IPS-20b (cell line): ENCODE data around the gene PDPR.
"Not testable (repeated sequence)": the region's sequence is repeated elsewhere in the genome, so short reads cannot be mapped to it uniquely, and the experiment has no call there.

Source experiments
- H3K27ac ChIP-seq: one replicate; pipeline ENCODE4 v1.5.1; 2013; ENCODE audit warnings: low read length
- H3K27me3 ChIP-seq: 2 replicates; pipeline ENCODE4 v1.6.1; 2013; ENCODE audit warnings: mild to moderate bottlenecking, low read length, inconsistent platforms; ENCODE audit not compliant: insufficient read depth
- H3K36me3 ChIP-seq: 2 replicates; pipeline ENCODE4 v1.6.1; 2013; ENCODE audit warnings: low read depth, mild to moderate bottlenecking, inconsistent platforms, low read length, moderate library complexity; ENCODE audit not compliant: insufficient read depth
- H3K4me1 ChIP-seq: 2 replicates; pipeline ENCODE4 v1.6.1; 2013; ENCODE audit warnings: mild to moderate bottlenecking, control low read depth, inconsistent platforms, low read length, moderate library complexity; ENCODE audit not compliant: insufficient read depth
- H3K4me3 ChIP-seq: 2 replicates; pipeline ENCODE4 v1.5.1; 2013; ENCODE audit warnings: mild to moderate bottlenecking, low read length, inconsistent platforms
- H3K9ac ChIP-seq: 2 replicates; pipeline ENCODE4 v1.6.1; 2013; ENCODE audit warnings: low read depth, mild to moderate bottlenecking, inconsistent platforms, low read length, moderate library complexity
- H3K9me3 ChIP-seq: 2 replicates; pipeline ENCODE4 v1.6.1; 2013; ENCODE audit warnings: mild to moderate bottlenecking, low read depth, low read length, inconsistent platforms; ENCODE audit not compliant: insufficient read depth

Gene PDPR

GRCh38 chr16:70094096-70094495 lies 20.0 kb upstream of the PDPR start:
- H3K4me3 ChIP-seq, H3K36me3 ChIP-seq, H3K9me3 ChIP-seq, H3K9ac ChIP-seq, H3K4me1 ChIP-seq, H3K27me3 ChIP-seq, H3K27ac ChIP-seq: not testable (repeated sequence)

DNA sequence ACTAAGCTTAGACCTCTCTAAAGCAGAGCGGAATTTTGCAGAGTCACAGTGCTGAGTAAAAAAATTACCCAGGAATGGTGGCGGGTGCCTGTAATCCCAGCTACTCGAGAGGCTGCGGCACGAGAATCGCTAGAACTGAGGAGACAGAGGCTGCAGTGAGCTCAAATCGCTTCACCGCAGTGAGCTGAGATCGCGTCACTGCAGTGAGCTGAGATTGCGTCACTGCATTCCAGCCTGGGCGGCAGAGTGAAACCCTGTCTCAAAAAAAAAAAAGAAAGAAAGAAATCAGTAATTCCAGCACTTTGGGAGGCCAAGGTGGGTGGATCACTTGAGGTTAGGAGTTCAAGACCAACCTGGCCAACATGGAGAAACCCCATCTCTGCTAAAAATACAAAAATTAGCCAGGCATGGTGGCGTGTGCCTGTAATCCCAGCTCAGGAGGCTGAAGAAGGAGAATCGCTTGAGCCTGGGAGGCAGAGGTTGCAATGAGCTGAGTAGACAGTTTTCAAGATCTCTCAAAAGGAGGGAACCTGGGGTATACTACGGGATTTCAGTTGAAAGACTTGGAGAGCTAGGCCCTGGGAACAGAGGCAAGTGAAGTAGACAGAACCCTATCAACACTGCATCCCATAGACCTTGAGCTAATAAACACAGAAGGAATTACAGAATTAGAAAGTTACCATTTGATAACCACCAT lies 4.4 kb upstream of the PDPR start:
- H3K27ac ChIP-seq, H3K9ac ChIP-seq, H3K36me3 ChIP-seq, H3K4me1 ChIP-seq, H3K9me3 ChIP-seq, H3K27me3 ChIP-seq, H3K4me3 ChIP-seq: not testable (repeated sequence)

DNA sequence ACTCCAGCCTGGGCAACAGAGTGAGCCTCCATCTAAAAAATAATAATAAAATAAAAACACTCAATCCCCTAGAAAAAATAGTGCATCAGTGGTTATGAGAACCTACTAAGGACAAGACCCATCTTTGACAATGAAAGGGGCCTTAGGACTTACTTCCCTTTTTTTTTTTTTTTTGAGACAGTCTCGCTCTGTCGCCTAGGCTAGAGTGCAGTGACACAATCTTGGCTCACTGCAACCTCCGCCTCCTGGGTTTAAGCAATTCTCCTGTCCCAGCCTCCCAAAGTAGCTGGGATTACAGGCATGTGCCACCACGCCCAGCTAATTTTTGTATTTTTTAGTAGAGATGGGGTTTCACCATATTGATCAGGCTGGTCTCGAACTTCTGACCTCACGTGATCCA lies 2.0 kb upstream of the PDPR start:
- H3K4me1 ChIP-seq, H3K9ac ChIP-seq, H3K27me3 ChIP-seq, H3K36me3 ChIP-seq, H3K4me3 ChIP-seq, H3K27ac ChIP-seq, H3K9me3 ChIP-seq: not testable (repeated sequence)

- not testable (repeated sequence) for H3K9me3 ChIP-seq, H3K9ac ChIP-seq, H3K27me3 ChIP-seq, H3K36me3 ChIP-seq, H3K4me1 ChIP-seq, H3K27ac ChIP-seq
- H3K4me3 ChIP-seq: peak overlapping the region; percentile 88
These were observed 542 bp upstream of the PDPR start for GRCh38 chr16:70113599-70113981.

DNA sequence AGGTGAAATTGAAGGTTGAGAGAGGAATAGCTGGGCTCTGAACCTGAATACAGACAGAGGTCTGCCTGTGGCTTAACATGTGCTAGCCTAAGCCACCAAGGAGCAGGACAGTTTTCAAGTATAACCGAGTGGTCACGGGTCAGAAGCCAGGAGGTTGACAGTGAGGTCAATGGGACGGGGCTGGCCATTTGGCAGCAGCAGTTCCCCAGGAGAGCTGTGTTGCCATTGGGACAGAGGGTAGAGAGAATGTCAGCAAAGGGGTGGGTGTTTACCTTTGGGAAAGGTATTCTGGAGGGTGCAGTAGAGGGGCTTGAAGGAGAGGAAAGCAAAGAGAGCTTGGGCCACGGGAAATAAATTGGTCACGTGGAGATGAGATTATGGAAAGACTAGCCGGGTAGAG lies 4.2 kb downstream of the PDPR start:
- H3K36me3 ChIP-seq: peaks cover 17% of the 10 kb centered on the region
- H3K4me3 ChIP-seq, H3K9ac ChIP-seq, H3K27me3 ChIP-seq, H3K27ac ChIP-seq, H3K4me1 ChIP-seq, H3K9me3 ChIP-seq: not testable (repeated sequence)

DNA sequence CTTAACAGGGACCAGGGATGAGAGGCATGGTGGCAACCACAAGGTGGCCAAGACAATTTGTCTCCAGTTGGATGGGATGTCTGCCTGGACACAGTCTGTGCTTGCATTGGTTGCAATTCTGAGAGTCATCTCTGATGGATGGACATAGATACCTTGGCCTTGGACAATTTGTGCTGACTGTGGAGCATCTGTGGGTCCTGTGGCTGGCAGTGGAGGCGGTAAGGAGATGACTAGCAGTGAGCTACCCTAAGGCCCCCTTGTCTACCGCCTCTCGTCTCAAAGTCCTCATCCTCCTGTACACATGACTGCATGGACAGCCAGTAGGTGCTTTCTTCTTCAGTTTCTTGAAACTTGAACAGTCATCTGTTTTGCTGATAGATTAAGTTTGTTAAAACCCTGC lies 4.6 kb downstream of the PDPR start:
- not testable (repeated sequence) for H3K9me3 ChIP-seq, H3K4me1 ChIP-seq, H3K4me3 ChIP-seq, H3K27ac ChIP-seq, H3K9ac ChIP-seq, H3K27me3 ChIP-seq
- H3K36me3 ChIP-seq: peaks cover 21% of the 10 kb centered on the region

DNA sequence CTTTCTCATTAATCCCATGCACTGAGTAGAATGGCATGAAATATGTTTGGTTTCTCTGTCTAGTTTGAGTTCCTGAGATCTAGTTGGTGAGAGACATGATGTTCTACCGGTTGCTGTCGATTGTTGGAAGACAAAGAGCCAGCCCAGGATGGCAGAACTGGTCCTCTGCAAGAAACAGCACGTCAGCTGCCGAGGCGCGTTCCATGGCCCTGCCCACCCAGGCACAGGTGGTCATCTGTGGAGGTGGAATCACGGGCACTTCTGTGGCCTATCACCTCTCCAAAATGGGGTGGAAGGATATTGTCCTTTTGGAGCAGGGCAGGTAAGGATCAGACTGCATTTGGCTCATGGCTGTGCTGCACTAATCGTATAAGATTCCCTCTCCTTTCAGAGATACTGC lies 6.3 kb downstream of the PDPR start:
- H3K36me3 ChIP-seq: peaks cover 29% of the 10 kb centered on the region
- H3K27me3 ChIP-seq, H3K4me1 ChIP-seq, H3K4me3 ChIP-seq, H3K27ac ChIP-seq, H3K9me3 ChIP-seq, H3K9ac ChIP-seq: not testable (repeated sequence)

DNA sequence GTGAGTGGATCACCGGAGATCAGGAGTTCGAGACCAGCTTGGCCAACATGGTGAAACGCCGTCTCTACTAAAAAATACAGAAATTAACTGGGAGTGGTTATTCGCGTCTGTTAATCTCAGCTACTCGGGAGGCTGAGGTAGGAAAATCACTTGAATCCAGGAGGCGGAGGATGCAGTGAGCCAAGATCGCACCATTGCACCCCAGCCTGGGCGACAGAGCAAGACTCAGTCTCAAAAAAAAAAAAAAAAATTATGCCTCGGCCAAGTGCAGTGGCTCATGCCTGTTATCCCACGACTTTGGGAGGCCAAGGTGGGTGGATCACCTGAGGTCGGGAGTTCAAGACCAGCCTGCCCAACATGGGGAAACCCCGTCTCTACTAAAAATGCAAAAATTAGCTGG lies 9.7 kb downstream of the PDPR start:
- H3K9ac ChIP-seq, H3K27ac ChIP-seq, H3K4me1 ChIP-seq, H3K9me3 ChIP-seq, H3K27me3 ChIP-seq, H3K4me3 ChIP-seq: not testable (repeated sequence)
- H3K36me3 ChIP-seq: peaks cover 53% of the 10 kb centered on the region

DNA sequence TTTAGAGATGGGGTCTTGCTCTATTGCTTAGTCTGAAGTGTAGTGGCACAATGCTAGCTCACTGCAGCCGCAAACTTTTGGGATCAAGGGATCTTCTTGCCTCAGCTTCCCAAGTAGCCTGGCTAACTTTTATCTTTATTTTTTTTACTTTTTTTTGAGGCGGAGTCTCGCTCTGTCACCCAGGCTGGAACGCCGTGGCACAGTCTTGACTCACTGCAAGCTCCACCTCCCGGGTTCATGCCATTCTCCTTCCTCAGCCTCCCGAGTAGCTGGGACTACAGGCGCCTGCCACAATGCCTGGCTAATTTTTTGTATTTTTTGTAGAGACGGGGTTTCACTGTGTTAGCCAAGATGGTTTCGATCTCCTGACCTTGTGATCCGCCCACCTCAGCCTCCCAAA lies 12.1 kb downstream of the PDPR start:
- not testable (repeated sequence) for H3K9me3 ChIP-seq, H3K4me1 ChIP-seq, H3K27ac ChIP-seq, H3K4me3 ChIP-seq, H3K9ac ChIP-seq, H3K27me3 ChIP-seq
- H3K36me3 ChIP-seq: peaks cover 75% of the 10 kb centered on the region

- not testable (repeated sequence) for H3K4me3 ChIP-seq, H3K9me3 ChIP-seq, H3K27ac ChIP-seq, H3K4me1 ChIP-seq, H3K27me3 ChIP-seq, H3K9ac ChIP-seq
- peaks cover 76% of the 10 kb centered on the region for H3K36me3 ChIP-seq
These were observed 13.6 kb downstream of the PDPR start for GRCh38 chr16:70127706-70128105.

GRCh38 chr16:70128844-70129243 lies 14.7 kb downstream of the PDPR start:
- peaks cover 74% of the 10 kb centered on the region for H3K36me3 ChIP-seq
- not testable (repeated sequence) for H3K4me3 ChIP-seq, H3K4me1 ChIP-seq, H3K27ac ChIP-seq, H3K9ac ChIP-seq, H3K27me3 ChIP-seq, H3K9me3 ChIP-seq

DNA sequence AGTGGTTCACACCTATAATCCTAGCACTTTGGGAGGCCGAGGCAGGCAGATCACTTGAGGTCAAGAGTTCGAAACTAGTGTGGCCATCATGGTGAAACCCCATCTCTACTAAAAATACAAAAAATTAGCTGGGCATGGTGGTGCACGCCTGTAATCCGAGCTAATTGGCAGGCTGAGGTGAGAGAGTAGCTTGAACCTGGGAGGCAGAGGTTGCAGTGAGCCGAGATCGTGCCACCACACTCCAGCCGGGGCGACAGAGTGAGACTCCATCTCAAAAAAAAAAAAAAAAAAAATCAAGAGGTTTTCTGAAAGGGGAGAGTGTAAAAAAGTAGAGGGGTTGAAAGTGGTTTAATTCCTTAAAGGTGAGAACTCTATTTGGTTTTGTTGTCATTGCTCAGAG lies 21.7 kb downstream of the PDPR start:
- H3K27ac ChIP-seq, H3K27me3 ChIP-seq, H3K9ac ChIP-seq, H3K4me3 ChIP-seq, H3K9me3 ChIP-seq, H3K4me1 ChIP-seq: not testable (repeated sequence)
- peaks cover 74% of the 10 kb centered on the region for H3K36me3 ChIP-seq

- not testable (repeated sequence) for H3K9me3 ChIP-seq
- H3K36me3 ChIP-seq: peaks cover 72% of the 10 kb centered on the region
These were observed 22.5 kb downstream of the PDPR start for GRCh38 chr16:70136595-70136994.

More at GRCh38 chr16:70136595-70136994, 22.5 kb downstream of the PDPR start:
- not testable (repeated sequence) for H3K4me1 ChIP-seq, H3K27me3 ChIP-seq, H3K4me3 ChIP-seq, H3K27ac ChIP-seq, H3K9ac ChIP-seq
